Stimulated activated CD8-positive, alpha-beta memory T cell treated with anti-CD3 and anti-CD28 coated beads, Interleukin-12 subunit alpha, Interleukin-12 subunit beta, amount 100 ng/mL, for 4 hours (primary cell): Measurements from ENCODE around the gene ZNF423.

ENCODE experiments used
- DNase-seq: peaks from one replicate; pipeline ENCODE4 v3.0.0-alpha.2; 2020; ENCODE audit warnings: low read depth

The ZNF423 gene

DNA sequence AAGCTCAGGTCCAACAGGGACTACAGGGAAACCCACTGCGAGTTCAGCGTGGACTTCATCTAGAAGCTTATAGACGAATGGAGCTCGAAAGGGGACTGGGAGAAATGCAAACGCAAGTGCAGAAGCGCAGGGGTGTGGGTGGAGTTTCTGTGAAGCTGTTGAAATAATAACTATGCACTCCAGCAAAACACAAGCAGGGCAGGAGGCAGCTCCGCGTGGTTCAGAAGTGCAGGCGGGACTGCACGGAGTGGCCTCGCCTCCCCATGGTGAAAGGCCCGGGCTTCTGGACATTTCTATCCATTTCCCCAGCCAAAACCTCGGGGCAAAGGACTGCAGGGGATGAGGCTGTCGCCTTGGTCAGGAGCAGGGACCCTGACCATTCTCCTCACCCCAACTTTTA is 74.5 kb downstream of the ZNF423 start:
- no peak for DNase-seq

DNA sequence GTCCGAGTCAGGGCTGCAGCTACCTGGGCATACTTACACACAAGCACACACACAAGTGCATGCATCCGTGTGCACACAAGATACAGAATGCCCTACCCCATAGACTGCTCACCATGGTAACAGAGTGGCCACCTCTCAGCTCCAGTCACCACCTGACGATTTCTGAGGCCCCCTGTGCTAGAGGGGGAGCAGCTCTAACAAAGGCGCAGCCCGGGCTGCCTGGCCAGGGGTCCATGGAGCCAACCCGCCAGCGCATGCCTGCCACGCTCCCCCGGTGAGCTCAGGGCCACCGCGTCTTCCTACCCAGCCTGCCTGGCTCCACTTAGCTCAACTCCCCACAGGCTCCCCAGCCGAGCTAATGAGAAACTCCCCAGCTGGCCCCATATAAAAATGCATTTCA is 75.5 kb downstream of the ZNF423 start:
- no peak for DNase-seq

DNA sequence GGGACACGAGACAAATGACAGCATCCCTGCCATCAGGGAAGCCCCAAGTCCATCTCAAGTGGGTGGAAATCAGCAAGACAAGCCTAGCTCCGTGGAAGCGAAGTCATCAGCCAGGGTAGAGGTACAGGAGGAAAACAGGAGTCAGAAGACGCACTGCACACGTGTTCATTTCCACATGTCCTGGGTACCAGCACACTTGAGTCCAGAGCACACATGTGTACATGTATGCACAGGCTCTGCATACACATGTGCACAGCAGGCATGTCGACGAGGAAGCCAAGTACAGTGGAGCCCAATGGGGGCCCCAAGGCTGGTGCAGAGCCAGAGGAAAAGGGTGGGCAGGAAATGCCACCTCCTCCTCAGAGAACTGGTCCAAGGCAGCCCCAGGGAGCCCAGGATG is 75.9 kb downstream of the ZNF423 start:
- DNase-seq, result no peak

DNA sequence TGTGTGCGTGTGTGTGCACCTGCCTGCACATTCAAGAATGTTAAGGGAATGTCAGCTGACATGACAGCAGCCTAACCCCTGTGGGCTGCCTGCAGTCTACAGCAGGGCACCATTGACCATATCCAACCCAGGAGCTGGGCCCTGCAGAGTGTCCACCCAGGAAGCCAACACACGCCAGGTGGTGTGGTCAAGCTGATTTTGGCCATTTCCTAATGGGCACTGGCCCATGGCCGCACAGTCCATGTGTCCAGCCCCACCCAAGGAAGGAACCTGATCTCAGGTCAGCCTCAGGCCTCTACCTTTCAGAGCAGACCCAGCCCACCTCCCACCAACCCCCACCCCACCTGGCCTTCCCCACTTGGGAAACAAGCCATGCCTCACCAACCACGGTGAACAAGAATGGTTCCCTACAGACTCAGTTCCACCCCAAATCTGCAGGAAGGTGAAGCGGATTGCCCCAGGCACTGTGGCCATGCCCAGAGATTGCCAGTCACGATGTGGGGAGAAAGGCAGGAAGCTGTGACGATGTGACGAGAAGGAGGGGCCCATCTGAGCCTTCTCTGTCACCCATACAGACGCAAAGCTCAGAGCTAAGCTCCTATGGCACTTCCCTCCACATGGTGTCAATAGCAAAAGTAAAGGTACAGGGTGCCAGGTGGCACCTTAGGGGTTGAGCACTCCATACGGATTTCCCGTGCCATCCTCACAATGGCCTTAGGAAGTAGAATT is 77.5 kb downstream of the ZNF423 start:
- DNase-seq, result no peak

DNA sequence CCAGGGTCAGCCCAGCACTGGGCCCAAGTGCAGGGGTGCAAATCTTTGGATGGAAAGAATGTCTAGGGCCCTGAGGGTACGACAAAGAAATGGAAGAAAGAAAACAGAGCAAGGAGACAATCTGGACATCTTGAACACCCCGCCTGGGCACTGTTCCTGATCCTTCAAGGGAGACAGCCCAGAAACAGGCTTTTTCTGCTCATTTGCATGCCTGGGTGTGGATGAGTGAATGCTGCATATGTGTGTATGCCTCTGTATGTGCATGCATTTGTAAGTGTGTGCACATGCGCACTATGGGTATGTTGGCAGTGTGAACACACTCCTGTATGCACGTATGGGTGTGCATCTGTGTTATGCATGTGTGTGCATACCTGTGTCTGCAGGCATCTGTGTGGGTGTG is 79.2 kb downstream of the ZNF423 start:
- DNase-seq, result no peak

DNA sequence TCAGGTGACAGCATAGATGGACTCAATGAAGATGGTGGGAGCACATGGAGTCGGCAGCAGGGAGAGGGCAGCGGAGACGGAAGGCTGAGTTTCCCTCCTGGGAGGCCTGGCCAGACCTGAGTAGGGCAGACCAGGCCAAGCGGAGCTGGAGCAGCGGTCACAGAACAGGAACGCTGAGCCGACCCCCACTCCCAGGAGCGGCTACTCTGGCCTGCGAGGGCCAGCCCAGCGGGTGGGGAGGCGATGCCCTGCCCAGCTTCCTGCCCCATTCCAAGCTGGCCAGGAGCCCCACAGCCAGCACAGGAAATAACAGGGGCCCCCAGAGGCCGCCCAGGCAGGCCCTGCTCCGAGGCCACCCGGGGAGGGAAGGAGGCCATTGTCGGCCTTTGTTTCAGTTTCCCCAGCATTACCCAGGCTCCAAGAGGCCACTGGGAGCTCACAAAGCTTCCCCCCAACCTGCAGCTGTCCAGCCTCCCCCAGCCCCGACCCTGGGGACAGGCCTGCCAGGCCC is 79.8 kb downstream of the ZNF423 start:
- DNase-seq, result no peak

DNA sequence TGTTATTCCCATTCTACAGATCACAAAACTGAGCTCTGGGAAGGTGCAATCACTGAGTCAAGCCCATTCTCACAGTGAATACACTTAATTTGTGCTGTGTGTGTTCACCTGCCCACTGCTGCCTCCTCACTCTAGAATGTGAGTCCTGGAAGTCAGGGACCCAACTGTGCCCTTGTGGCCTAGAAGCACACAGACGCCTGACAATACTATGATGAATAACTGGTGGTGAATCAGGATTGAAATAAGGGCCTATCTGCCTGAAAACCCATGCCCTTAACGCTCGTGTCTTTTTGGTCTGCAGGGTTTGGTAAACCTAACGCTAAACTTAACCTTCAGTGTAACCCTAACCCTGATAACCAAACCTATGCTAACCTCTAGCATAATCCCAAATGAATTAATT is 80.3 kb downstream of the ZNF423 start:
- no peak for DNase-seq

DNA sequence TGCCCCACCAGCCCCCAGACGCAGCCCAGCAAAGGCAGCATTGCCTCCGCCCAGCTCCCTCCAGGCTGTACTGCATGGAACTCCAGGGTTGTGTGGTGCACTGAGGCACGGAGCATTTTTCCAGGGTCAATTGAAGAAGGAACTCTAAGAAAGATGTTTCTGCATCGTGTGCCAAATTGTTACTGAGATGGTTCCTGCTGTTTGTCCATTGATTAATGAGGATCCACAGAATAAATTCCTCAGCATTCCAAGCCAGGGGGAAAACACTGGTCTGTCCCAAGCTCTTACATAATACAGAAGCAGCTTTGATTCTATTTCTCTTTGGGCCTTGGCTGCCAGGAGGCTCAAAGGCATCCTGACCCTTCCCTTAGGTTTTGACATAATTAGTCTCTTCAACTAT is 80.9 kb downstream of the ZNF423 start:
- DNase-seq, result no peak

DNA sequence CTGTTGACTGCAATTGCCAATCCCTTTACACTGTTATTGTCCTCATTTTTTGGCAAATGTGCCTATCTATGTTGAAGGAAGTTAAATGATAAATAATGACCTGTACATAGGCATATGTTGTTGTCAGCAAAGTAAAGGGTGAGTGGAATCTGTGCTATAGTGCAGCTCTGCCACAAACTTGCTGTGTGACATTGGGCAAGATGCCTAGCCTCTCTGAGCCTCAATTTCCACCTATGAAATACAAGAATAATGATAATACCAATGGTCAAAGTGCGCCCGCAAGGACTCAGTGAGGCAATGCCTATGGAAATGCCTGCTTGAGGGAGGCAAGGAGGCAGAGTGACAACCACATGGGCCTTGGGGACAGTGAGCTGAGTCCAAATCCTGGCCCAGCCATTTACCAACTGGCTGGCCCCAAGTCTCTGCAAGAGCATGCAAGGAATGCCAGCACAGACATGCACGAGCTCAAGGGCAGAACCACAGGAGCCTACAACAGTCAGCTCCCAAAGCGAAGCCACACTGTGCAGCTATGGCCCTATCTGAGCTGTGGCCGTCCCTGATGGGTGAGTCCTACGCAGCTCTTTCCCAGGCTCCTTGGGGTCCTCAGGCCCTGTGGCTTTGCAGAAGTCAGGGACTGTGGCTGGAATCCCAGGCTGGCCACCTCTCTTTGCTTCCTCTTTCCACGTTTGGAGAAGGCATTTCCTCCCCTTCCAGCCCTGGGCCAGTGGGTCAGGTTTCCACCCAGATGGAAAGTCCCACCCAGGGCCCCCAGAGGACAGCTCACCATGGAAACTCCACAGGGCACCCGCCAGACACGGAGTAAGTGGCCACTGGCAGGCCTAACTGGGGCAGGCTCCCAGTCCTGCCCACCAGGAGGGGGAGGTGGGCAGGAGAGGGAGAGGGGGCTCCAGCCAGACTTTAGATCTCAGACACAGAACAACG is 82.1 kb downstream of the ZNF423 start:
- DNase-seq, result no peak

DNA sequence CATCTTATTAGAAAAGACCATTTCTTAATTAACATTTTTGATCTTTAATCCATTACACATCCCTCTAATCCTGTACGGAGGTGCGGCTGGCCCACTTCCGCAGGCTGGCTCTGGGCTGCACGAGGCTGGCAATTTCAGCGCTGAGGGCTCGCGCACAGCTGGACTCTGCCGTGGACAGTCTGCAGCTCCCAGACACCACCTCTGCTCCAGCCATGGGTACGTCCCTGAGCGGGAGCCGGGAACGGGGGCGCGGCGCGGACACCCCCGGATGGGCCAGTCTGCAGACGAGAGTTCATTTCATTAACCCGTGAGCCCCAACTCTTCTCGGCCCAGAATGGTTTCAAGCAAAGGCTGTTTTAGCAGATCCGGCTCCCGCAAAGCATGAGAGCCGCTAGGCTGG is 87.9 kb downstream of the ZNF423 start:
- no peak for DNase-seq

DNA sequence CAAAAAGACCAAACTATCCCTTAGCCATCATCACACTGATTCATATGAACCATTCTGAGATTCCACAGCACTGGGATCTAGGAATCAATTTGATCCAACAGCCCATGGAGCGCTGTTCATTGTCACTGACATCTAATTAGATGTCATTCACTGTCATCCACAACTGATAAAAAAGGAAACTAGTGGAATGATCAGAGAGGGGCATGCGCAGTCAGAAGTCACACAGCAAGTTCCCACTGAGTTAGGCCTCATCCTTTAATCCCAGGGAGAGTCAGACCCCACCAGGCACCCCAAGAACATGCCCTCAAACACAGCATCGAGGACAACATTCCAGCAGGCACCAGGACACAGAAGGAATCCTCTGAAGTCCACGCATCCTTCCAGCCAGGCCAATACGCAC is 88.5 kb downstream of the ZNF423 start:
- DNase-seq, result no peak

DNA sequence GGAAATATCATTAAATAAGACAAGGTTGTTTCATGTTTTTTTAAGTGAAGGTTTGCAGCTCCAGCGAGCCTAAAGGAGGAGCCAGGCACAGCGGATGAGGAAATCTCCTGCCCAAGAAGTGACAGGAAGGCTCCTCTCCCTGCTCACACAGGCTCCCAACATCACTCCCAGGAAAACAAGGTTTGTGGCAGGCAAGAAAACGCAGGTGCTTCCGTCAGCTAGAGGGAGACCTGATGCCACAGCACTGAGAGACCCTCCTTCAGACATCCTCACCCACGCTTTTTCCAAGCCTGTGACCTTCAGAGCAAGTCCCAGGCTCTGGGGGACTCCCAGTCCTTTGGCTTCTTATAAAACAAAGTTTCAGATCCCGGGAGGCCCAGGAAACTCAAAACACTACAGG is 89.7 kb downstream of the ZNF423 start:
- DNase-seq, result no peak

DNA sequence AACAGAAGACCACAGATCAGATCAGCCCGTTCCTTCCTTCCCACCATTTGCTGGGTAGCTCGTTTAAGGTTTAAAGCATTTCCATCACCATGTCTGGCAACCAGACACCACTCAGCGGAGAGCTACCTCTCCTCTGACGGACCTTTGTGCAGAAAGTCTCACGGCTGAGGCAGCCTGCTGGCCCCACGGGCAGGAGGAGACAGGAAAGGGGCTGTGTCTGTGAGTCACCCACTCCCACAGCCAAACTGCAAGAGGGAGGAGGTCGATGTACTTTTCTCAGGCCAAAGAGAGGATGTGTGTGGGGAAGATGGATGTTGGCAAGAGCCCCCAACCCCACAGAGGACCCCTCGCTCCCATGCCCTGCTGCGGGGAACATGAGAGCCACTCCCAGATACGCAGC is 92.1 kb downstream of the ZNF423 start:
- DNase-seq, result no peak

DNA sequence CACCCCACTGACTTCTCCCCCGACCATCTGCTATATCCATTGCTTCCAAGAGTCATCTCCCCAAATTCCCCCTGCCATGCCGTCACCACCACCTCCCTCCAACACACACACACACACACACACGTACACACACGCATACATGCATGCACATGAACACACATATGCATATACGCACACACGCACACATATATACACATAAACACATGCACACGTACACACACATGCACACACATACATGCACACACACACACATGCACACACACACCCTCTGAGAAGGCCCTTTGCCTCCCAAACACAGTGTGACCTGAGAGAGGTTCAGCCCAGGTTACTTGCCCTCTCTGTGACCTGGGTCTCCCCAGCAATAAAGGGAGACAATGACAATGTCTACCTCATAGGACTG is 95.1 kb downstream of the ZNF423 start:
- DNase-seq, result no peak

DNA sequence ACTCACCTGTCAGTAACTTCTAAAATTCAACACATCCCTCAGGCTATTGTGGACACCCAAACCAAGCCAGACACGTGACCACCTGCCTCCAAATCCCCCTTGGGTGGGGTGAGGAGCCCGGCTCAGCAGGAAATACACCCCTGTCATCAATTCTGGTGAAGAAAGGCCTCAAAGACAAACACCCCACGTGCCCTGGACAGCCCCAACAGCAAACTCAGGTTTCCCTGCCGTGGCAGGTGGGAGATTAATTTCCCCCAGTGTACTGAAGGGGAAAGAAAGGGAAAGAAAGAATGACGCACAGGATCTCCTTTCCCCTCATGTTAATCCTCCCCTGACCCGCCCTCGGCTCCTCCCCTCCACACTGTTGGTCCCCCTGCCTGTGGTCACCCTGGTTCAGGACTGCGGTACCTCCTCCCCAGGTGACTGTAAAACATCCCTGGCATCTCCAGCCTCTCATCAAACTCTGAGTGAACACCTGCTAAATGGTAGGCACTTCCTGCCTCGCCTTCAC is 98.3 kb downstream of the ZNF423 start:
- no peak for DNase-seq

DNA sequence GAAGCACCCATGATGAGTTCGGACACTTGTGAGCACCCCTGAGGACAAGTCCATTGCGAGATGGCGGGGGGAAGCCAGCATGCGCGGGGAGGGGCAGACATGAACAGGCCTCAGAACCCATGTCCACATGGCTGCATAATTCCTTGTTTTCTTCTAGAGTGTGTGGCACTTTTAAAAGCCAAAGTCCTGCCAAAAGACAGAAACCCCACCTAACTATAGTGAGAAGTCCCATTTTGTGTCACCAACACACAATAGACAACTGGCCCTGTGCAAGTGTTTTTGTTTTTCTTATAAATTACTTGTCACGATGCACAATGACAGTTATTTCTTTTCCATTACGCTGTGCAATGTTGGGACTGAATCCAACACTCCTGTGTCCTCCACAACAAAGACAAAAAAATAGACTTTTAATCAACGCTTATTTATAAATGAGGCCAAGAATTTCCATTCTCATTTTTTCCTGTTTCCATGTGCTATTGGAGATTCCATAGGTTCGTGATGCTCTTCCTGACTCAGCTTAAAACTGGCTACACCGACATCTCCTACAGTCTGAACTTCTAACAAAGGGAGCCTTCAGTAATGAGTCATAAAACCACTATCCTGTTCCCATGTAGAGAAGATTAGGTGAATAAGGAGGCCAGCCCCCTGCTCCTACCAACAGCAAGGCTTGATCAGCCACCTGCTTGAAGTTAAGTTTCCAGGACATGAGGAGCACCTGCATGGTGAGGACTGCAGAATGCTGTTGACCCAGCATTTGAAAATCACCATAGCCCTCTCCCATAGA is 98.9 kb downstream of the ZNF423 start:
- DNase-seq, result no peak

DNA sequence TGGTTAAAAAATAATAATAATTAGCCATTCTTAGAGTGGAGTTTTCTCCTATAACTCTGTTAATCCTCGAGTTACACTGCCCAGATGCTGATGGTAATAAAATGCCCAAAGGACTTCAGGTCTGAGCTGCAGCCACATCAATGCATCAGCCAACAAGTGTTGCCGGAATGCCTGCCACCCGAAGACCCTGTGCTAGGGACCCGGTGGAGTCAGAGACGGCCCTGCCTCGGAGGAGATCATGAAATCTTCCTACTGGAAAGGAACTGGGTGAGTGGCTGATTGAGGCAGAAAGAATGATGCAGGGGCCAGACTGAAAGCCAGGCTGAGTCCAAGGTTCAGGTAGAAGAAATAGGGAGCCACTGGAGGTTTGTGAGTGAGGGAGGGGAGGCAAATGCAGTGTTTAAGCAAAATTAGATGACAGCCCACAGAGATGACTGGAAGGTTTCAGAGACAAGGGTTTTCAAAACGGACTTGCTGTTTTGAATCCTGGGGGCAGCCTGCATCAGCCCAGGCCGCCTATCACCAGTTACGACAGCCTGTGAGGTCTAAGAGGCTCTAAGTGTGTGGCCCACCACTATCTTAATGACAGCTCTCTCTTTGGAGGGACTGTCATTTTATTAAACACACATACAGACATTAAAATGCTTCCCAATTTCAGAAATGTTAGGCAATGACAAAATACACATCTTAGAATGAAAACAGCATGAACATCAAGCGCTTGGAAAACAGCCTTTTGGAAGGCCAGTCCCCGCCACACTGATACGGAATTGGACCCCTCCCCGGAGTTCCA is 100.0 kb downstream of the ZNF423 start:
- DNase-seq, result no peak

DNA sequence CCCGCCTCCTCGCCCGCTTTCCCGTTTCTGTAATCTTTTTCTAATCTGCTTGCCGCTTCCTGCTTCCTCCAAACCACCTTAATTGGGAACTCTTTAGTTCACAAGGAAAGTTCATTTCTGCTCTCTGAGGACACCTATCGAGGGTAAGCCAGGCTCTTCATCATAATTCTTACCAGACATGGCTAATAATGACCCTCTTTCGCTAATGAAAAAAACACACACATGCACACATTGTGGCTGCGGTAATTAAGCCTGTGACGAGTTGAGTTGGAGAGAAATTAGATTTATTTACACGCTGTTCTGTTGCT is 100.6 kb downstream of the ZNF423 start:
- DNase-seq, result no peak

DNA sequence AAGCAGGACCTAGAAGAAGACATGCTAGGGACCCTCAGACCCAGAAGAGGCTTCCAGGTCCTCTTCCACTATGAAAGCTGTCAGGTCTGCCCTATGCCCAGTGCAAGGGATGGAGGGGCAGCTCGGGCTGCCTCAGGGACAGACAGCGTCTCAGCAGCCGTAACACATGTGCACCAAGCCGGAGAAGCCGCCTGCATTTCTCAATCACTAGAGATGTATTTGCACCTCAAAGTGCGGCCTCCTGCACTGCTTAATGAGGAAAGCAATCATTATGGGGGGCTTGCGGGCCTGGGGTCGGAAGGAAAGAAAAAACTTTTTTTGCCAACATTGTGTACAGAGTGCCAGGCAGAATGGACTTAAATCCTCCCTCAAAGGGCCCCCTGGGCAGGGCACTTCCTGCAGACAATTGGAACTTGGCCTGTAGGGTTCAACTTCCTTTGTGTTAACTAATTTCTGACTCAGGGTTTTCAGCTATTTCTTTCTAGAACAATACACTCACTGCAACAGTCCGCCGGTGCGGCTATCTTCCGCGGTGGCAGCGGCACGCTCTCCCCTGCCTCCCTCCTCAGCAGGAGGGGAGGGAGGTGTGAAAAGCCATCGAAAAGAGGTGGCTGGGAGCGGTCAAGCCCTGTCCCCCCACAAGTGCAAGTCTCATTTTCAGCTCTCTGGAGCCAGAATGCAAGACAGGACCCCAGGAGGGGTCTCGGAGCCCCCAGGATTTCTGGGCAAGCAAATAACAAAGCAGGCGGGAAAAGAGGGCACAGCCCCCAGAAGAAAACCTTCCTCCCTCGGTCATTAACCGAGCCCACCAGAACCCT is 101.2 kb downstream of the ZNF423 start:
- DNase-seq, result no peak

DNA sequence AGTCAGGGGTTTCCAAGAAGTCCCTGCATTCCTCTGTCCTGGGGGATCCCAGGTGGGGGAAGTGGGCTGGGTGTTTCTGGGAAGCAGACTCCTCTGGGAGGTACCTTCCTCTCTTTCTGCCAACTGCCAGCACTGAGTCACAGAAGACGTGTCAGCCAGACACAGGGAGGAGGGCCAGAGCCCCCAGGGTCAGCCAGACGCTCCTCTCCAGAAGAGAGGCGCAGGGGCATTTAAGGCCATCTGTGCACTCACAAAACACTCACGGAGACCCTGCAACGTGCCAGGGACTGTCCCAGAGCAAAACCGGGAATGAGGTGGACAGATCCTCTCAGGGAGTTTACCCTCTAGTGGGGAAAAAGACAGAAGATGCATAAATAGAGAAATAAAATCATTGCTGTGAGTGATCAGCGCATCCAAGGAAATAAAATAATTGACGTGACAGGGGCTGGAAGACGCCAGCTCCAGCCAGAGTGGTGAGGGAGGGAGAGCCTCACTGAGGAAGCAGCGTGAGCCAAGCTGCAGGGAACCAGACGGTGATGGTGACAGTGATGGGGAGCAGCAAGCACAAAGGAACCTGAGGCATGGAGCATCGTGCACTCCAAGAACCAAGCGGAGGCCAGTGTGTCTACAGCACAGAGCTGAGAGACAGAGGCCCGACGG is 105.4 kb downstream of the ZNF423 start:
- DNase-seq, result no peak
